ENCODE results near the gene ACTR6.
A peak's percentile ranks its signal among the peaks of the same experiment; 100 is the strongest.
"Not testable (repeated sequence)": the region's sequence is repeated elsewhere in the genome, so short reads cannot be mapped to it uniquely, and the experiment has no call there.

Gene ACTR6

GRCh38 chr12:100222173-100222572, 21.6 kb downstream of the ACTR6 start:
- not testable (repeated sequence) for DNase-seq

GRCh38 chr12:100225491-100225890, 24.9 kb downstream of the ACTR6 start:
- no peak for DNase-seq

GRCh38 chr12:100229036-100229635, 28.5 kb downstream of the ACTR6 start:
- DNase-seq = peak; percentile 7 to 34

GRCh38 chr12:100229876-100230275, 29.3 kb downstream of the ACTR6 start:
- DNase-seq = no peak

GRCh38 chr12:100231873-100232272, 31.3 kb downstream of the ACTR6 start:
- not testable (repeated sequence) for DNase-seq

- no peak for DNase-seq
These were observed 33.6 kb downstream of the ACTR6 start for GRCh38 chr12:100234166-100234565.

GRCh38 chr12:100234591-100235304, 34.1 kb downstream of the ACTR6 start:
- peak; percentile 30 to 71 for DNase-seq

- DNase-seq = no peak
These were observed 38.2 kb downstream of the ACTR6 start for GRCh38 chr12:100238801-100239200.

GRCh38 chr12:100239589-100239988, 39.0 kb downstream of the ACTR6 start:
- DNase-seq = no peak

GRCh38 chr12:100243137-100243536, 42.5 kb downstream of the ACTR6 start:
- no peak for DNase-seq

GRCh38 chr12:100247765-100248164, 47.1 kb downstream of the ACTR6 start:
- DNase-seq = no peak

GRCh38 chr12:100248886-100249285, 48.3 kb downstream of the ACTR6 start:
- no peak for DNase-seq

- DNase-seq = no peak
These were observed 49.3 kb downstream of the ACTR6 start for GRCh38 chr12:100249941-100250340.

- DNase-seq = peak; percentile 86 to 91
These were observed 51.3 kb downstream of the ACTR6 start for GRCh38 chr12:100251917-100252316.

GRCh38 chr12:100253437-100253836, 52.8 kb downstream of the ACTR6 start:
- peak in 1 of 2 experiments; percentile 23 for DNase-seq

- DNase-seq = no peak
These were observed 54.3 kb downstream of the ACTR6 start for GRCh38 chr12:100254876-100255275.

GRCh38 chr12:100258127-100258526, 57.5 kb downstream of the ACTR6 start:
- no peak for DNase-seq

- no peak for DNase-seq
These were observed 62.5 kb downstream of the ACTR6 start for GRCh38 chr12:100263131-100263530.

GRCh38 chr12:100265107-100265506, 64.5 kb downstream of the ACTR6 start:
- DNase-seq = not testable (repeated sequence)

GRCh38 chr12:100265732-100266584, 65.3 kb downstream of the ACTR6 start:
- no peak for DNase-seq

- no peak for DNase-seq
These were observed 65.9 kb downstream of the ACTR6 start for GRCh38 chr12:100266585-100266834.

GRCh38 chr12:100266835-100267602, 66.4 kb downstream of the ACTR6 start, which contains the start of the genes DEPDC4 and SCYL2:
Gene DEPDC4 (minus strand): TSS chr12:100267079. CDS start chr12:100267076, 3 bp downstream.
Gene SCYL2 (plus strand): TSS chr12:100267177. CDS start chr12:100282971, 15,794 bp downstream.
- DNase-seq = peak; percentile 85 to 96

All from NCI-H526 (cell line).